Measurements from ENCODE around the gene FAM20C.
"Not testable (repeated sequence)": the region's sequence is repeated elsewhere in the genome, so short reads cannot be mapped to it uniquely, and the experiment has no call there.

The FAM20C gene

GRCh38 chr7:297141-297540 is 104.8 kb downstream of the FAM20C start:
- not testable (repeated sequence) for DNase-seq

GRCh38 chr7:297611-298374 is 105.4 kb downstream of the FAM20C start:
- DNase-seq, result no peak

- no peak for DNase-seq
Observed at GRCh38 chr7:298375-298702, 106.0 kb downstream of the FAM20C start.

- no peak for DNase-seq
Observed at GRCh38 chr7:298743-299142, 106.4 kb downstream of the FAM20C start.

- no peak for DNase-seq
Observed at GRCh38 chr7:299169-299568, 106.8 kb downstream of the FAM20C start.

- no peak for DNase-seq
Observed at GRCh38 chr7:299628-300027, 107.3 kb downstream of the FAM20C start.

- DNase-seq, result no peak
Observed at GRCh38 chr7:300048-300447, 107.7 kb downstream of the FAM20C start.

GRCh38 chr7:300546-301290 is 108.3 kb downstream of the FAM20C start:
- DNase-seq, result no peak

GRCh38 chr7:301291-302053 is 109.1 kb downstream of the FAM20C start:
- no peak for DNase-seq

- DNase-seq, result no peak
Observed at GRCh38 chr7:302054-302992, 110.0 kb downstream of the FAM20C start.

- DNase-seq, result no peak
Observed at GRCh38 chr7:303425-303824, 111.1 kb downstream of the FAM20C start.

GRCh38 chr7:303884-304573 is 111.7 kb downstream of the FAM20C start:
- DNase-seq, result no peak

GRCh38 chr7:304574-305409 is 112.4 kb downstream of the FAM20C start:
- no peak for DNase-seq

- DNase-seq, result no peak
Observed at GRCh38 chr7:305410-306151, 113.2 kb downstream of the FAM20C start.

- no peak for DNase-seq
Observed at GRCh38 chr7:307970-308369, 115.6 kb downstream of the FAM20C start.

- no peak for DNase-seq
Observed at GRCh38 chr7:309586-310228, 117.3 kb downstream of the FAM20C start.
